Spleen (tissue), 11 donors: ENCODE measurements around the gene PNCK. TPM values are rescaled to one million over a fixed set of nuclear protein-coding genes. Genes with fewer than 3 reads are reported as not detected.

Experiments
- DNase-seq: peaks from one replicate; pipeline ENCODE4 v3.0.0-alpha.2; 2020
- H3K27ac ChIP-seq, 8 donors: fragments of 200-600 bp; sonication (generic) in 7 of 8; 1 replicate in 4 of 8; 2 replicates in 4 of 8; pipeline versions ENCODE4 v1.5.0 to v1.8.0; 2016 to 2021; ENCODE audit warnings: inconsistent platforms in 4 of 8, mild to moderate bottlenecking in 4 of 8, moderate library complexity in 1 of 8
- H3K27me3 ChIP-seq, 7 donors: fragments of 200-600 bp; sonication (generic) in 6 of 7; replicated peaks in 1 of 7; 1 replicate in 4 of 7; 2 replicates in 3 of 7; pipeline versions ENCODE4 v1.5.0 to v1.8.0; 2016 to 2021; ENCODE audit warnings: inconsistent platforms in 3 of 7, mild to moderate bottlenecking in 1 of 7
- H3K36me3 ChIP-seq, 6 donors: fragments of 200-600 bp; sonication (generic) in 5 of 6; 1 replicate in 4 of 6; 2 replicates in 2 of 6; pipeline versions ENCODE4 v1.5.0 to v1.8.0; 2016 to 2021; ENCODE audit warnings: inconsistent platforms in 2 of 6
- H3K4me1 ChIP-seq, 6 donors: fragments of 200-600 bp; sonication (generic) in 5 of 6; 1 replicate in 3 of 6; 2 replicates in 3 of 6; pipeline versions ENCODE4 v1.5.0 to v1.8.0; 2016 to 2021; ENCODE audit warnings: inconsistent platforms in 3 of 6
- H3K4me3 ChIP-seq, 8 donors: fragments of 200-600 bp; sonication (generic) in 7 of 8; 1 replicate in 4 of 8; 2 replicates in 4 of 8; pipeline versions ENCODE4 v1.5.0 to v1.8.0; 2016 to 2021; ENCODE audit warnings: inconsistent platforms in 4 of 8, mild to moderate bottlenecking in 4 of 8, moderate library complexity in 2 of 8
- H3K9me3 ChIP-seq, 8 donors: fragments of 200-600 bp; sonication (generic) in 7 of 8; 1 replicate in 4 of 8; 2 replicates in 4 of 8; pipeline versions ENCODE4 v1.5.0 to v1.8.0; 2016 to 2021; ENCODE audit warnings: inconsistent platforms in 4 of 8
- POLR2A ChIP-seq, 3 donors: fragments of 450-650 bp; IDR thresholded peaks; one replicate each; pipeline ENCODE4 v1.5.1; 2017; ENCODE audit warnings: antibody characterized with exemption in 3 of 3, mild to moderate bottlenecking in 1 of 3
- POLR2AphosphoS5 ChIP-seq, 3 donors: sonication (generic); formaldehyde crosslinking; IDR thresholded peaks; one replicate each; pipeline ENCODE4 v1.5.1; 2017; ENCODE audit warnings: antibody characterized with exemption in 3 of 3
- WGBS, 5 donors: extraction: QIAGEN DNeasy Blood & Tissue Kit in 3 of 5; methylation state at CpG; one replicate each; pipeline versions ENCODE4 v1.1.5 to v1.1.7; 2013 to 2018; 5-methylcytosine and 5-hydroxymethylcytosine counted together
- intact Hi-C: fragments of 100-400 bp; cut with DNase I; formaldehyde crosslinking; loops from one replicate; pipeline ENCODE4 v1.15.0; 2023; ENCODE audit warnings: low total_unique reads
- polyA plus RNA-seq, 3 donors: library from polyadenylated mRNA; stranded (reverse); fragments of 200-250 nt; gene quantifications; one replicate each; pipeline ENCODE4 v1.2.1, GENCODE V29; 2013
- total RNA-seq, 7 donors: library from RNA; depleted of rRNA in 3 of 7; stranded (reverse); fragments of >200 nt in 3 of 7; fragmentation: NEBNext Ultra II Directional in 4 of 7; extraction: Animal tissue kit (Norgen Biotek cat#: 25700) in 4 of 7; gene quantifications; one replicate each; pipeline versions ENCODE4 v1.1.0 to v1.2.1, GENCODE V29; 2016 to 2021
- TF ChIP-seq, protein P1 (sequence below), 11 experiments: fragments of 200-600 bp in 7 of 11; fragments of 450-650 bp in 4 of 11; sonication (generic) in 4 of 11; IDR thresholded peaks in 8 of 11; conservative IDR thresholded peaks in 3 of 11; 1 replicate in 7 of 11; 2 replicates in 4 of 11; pipeline versions ENCODE4 v1.4.0 to v1.8.0; 2016 to 2021; ENCODE audit warnings: antibody characterized with exemption in 11 of 11, inconsistent platforms in 4 of 11, mild to moderate bottlenecking in 1 of 11
- donor health status: healthy with polysubstance abuse.
- donor health status: DM: no; HTN: no; CAD: no; lungs with moderate emphysema.
- donor health status: DM: no; HTN: no; CAD: no.
- donor health status: Bipolar disorder and iron deficiency.
- donor health status: healthy.
- donor health status: DM: no; HTN: no; CAD: no.
- donor health status: DM: yes; HTN: yes; CAD: no.

PNCK gene
- total and polyA plus RNA-seq, 10 donors, result 0.18 to 1.2 (median 0.54) TPM; not detected in 4

DNA sequence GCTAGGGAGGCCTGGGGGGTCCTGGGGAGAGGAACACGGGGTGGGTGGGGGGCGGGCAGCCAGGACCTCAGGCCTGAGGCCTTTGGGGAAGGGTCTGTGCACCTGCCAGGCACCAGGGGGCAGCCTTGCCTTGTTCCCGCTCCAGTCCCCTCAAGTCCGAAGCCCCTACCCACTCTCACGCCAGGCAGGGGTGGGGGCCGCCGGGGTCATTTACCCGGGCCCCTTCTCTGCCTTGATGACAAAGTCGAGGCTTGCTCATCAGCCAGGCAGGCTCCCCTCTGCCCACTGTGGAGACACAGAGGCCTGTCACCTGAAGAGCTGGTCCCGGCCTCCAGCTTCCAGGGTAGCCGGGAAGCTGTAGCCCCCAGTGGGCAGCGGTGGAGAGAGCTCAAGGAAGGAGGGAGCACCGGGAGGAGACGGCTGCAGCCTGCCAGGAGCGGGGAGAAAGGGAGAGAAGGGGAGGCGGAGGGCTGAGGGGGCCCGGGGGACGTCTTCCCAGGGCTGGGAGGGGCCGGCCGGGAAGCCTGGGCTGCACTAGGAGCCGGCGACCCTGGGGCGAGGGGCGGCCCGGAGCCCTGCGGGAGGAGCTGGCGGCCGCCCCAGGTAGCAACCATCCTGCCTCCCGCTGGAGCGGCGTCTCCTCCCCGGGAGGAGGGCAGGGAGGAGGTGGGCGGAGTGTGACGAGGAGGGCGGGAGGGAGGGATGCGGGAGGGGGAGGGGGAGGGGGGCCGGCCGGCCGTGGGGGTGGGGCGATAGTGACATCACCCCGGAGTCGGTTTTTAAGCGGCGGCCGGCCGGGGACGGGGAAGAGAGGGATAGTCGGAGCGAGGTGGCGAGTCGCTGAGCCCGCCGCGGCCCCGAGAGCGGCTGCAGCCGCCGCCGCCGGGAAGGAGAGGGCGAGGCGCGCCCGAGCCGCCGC is 13.8 kb upstream of the PNCK start, which contains the start of gene SLC6A8:
SLC6A8 (plus strand) TSS at position 806 of the 919 bp plus-strand sequence. CDS start 649 bp downstream, outside the sequence.
- WGBS, 5 donors, result 0 to 56% (median 1%) methylated on average over 8 to 57 of the region's 66 CpGs
- Histone ChIP-seq H3K27ac (peak within 1 kb of the TSS in 3 of 8 donors; percentile 40 to 57 (median 43)), H3K9me3 (peaks cover 0 to 4% (median 0%) of the 10 kb centered on the region in 8 donors), H3K4me3 (peak within 1 kb of the TSS in 6 of 8 donors; percentile 9 to 66 (median 34)), H3K4me1 (peaks cover 0 to 23% (median 2%) of the 10 kb centered on the region in 6 donors), H3K36me3 (no peaks in the 10 kb centered on the region), H3K27me3 (peaks cover 0 to 60% (median 6%) of the 10 kb centered on the region in 7 donors)
- intact Hi-C loops, result no loop called here
- peak in 1 of 3 donors; percentile 30 for TF ChIP-seq POLR2A (IDR thresholded peaks at IDR 0.05)
- TF ChIP-seq, protein P1, sequence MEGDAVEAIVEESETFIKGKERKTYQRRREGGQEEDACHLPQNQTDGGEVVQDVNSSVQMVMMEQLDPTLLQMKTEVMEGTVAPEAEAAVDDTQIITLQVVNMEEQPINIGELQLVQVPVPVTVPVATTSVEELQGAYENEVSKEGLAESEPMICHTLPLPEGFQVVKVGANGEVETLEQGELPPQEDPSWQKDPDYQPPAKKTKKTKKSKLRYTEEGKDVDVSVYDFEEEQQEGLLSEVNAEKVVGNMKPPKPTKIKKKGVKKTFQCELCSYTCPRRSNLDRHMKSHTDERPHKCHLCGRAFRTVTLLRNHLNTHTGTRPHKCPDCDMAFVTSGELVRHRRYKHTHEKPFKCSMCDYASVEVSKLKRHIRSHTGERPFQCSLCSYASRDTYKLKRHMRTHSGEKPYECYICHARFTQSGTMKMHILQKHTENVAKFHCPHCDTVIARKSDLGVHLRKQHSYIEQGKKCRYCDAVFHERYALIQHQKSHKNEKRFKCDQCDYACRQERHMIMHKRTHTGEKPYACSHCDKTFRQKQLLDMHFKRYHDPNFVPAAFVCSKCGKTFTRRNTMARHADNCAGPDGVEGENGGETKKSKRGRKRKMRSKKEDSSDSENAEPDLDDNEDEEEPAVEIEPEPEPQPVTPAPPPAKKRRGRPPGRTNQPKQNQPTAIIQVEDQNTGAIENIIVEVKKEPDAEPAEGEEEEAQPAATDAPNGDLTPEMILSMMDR (IDR thresholded peaks at IDR 0.05 in 8 of 11, conservative IDR thresholded peaks at IDR 0.05 in 3 of 11), result peak in 6 of 11 experiments; percentile 17 to 59 (median 52)
- TF ChIP-seq POLR2AphosphoS5 (IDR thresholded peaks at IDR 0.05), result peak; percentile 52 to 70 (median 67)
- DNase-seq, result no peak

DNA sequence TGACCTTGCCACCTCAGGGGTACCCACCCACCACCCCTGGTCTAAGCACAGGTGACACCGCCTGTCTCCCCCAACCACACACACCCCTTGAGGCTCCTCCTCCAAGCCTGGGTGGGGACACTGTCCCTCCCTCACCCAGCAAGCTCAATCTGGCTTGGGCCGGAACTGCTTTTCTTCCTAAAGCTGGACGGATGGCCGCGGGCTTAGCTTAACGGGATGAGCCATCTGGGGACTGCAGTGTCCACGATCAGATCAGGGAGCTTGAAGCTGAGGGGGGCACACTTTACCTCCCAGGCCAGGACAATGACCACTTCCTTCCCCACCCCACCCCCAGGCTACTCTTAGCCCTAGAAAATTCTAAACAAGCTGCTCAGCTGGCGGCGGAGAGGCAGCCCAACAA is 13.1 kb upstream of the PNCK start:
- intact Hi-C loops, result no loop called here
- Histone ChIP-seq H3K4me3 (no peak overlapping the region), H3K27me3 (peaks cover 0 to 60% (median 6%) of the 10 kb centered on the region in 7 donors), H3K9me3 (peaks cover 0 to 4% (median 0%) of the 10 kb centered on the region in 8 donors), H3K27ac (no peak overlapping the region), H3K4me1 (peaks cover 0 to 23% (median 2%) of the 10 kb centered on the region in 6 donors), H3K36me3 (no peaks in the 10 kb centered on the region)
- no peak for DNase-seq
- TF ChIP-seq POLR2A (IDR thresholded peaks at IDR 0.05) (no peak), POLR2AphosphoS5 (IDR thresholded peaks at IDR 0.05) (no peak)
- TF ChIP-seq, protein P1 (IDR thresholded peaks at IDR 0.05 in 8 of 11, conservative IDR thresholded peaks at IDR 0.05 in 3 of 11), result no peak
- 47 to 75% (median 50%) methylated on average over 6 to 9 of the region's 9 CpGs for WGBS, 5 donors

DNA sequence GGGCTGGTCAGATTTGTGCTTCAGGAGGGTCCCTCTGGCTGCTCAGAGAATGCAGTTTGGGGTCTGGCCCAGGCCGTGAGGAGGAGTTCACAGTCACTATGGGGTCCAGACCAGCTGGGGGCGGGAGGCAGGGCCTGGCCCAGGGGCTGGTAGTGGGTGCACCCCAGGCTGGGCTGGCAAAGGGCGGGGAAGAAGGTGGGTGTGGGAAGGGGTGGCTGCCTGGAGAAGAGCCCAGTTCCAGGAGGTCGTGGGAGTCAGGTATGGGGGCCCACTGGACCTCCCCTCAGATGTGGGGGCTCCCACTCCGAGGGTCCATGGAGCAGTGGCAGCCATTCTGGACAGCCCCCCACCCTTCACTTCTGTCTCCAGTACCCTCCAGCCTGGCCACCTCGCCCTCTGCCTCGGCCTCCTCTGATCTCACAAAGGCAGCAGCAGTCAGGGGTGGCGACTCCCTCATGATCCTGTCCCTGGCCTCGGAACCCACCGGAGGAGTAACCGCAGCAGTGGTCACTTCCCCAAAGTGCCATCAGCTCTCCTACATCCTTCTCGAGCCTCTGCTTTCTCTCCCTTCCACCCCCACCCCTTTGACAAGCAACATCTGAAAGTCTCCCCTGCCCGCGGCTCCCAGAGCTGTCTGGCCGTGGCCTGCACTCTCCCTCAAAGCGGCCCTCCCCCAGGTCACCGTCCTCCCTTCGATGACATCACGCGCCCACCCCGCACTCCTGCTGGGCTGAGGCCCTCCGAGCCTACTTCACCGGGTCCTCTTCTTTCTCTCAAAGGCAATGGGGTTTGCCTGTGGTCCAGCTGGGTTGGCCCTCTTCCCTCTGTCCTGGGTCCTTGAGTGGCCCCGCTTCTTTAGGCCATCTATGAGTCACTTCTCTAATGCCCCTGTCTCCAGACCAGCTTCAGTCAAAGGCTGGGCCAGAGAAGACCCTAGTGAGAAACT is 12.4 kb upstream of the PNCK start:
- peak; percentile 67 for DNase-seq
- TF ChIP-seq POLR2AphosphoS5 (IDR thresholded peaks at IDR 0.05) (no peak), POLR2A (IDR thresholded peaks at IDR 0.05) (no peak)
- TF ChIP-seq, protein P1 (IDR thresholded peaks at IDR 0.05 in 8 of 11, conservative IDR thresholded peaks at IDR 0.05 in 3 of 11), result no peak
- Histone ChIP-seq H3K27me3 (peaks cover 0 to 60% (median 6%) of the 10 kb centered on the region in 7 donors), H3K27ac (no peak overlapping the region), H3K36me3 (no peaks in the 10 kb centered on the region), H3K4me3 (no peak overlapping the region), H3K9me3 (peaks cover 0 to 4% (median 0%) of the 10 kb centered on the region in 8 donors), H3K4me1 (peaks cover 0 to 23% (median 2%) of the 10 kb centered on the region in 6 donors)
- WGBS, 5 donors, result 67 to 75% (median 68%) methylated on average over 16 to 24 of the region's 24 CpGs
- intact Hi-C loops, result no loop called here
